GM12878 (cell line): ENCODE data around the gene TBCD. TPM values are rescaled to one million over a fixed set of nuclear protein-coding genes. Genes with fewer than 3 reads are reported as not detected.

Source experiments
- ATAC-seq: fragments of 200-7000 bp; cut with Tn5 transposase; 3 replicates; pipeline ENCODE4 v1.9.1; 2020; ENCODE audit warnings: mild to moderate bottlenecking, moderate library complexity
- BruUV-seq: library from RNA; stranded (reverse); fragments of 400-500 nt; replicated peaks from 2 replicates; lab custom pipeline; 2021; lab: Mats Ljungman, UMichigan
- CTCF ChIA-PET: fragments of 300-600 bp; sonication (Branson Sonifier 250); formaldehyde crosslinking; extraction: SDS; loops from one replicate; lab custom pipeline; 2021; ENCODE audit warnings: inconsistent platforms; lab: Yijun Ruan, JAX
- POLR2A ChIA-PET: fragments of 350-600 bp; formaldehyde crosslinking; extraction: SDS; loops from one replicate; lab custom pipeline; 2021; ENCODE audit warnings: inconsistent platforms; lab: Charles Lee
- RAD21 ChIA-PET: fragments of 300-600 bp; sonication (Branson Sonifier 250); formaldehyde crosslinking; loops from one replicate; lab custom pipeline; 2023; ENCODE audit warnings: antibody characterized with exemption; ENCODE audit not compliant: unreplicated experiment; lab: Charles Lee
- SMC1A ChIA-PET: fragments of 300-600 bp; sonication (Branson Sonifier 250); formaldehyde crosslinking; loops from one replicate; lab custom pipeline; 2023; ENCODE audit not compliant: unreplicated experiment, uncharacterized antibody; lab: Charles Lee
- DNase-seq: peaks from one replicate; pipeline ENCODE4 v3.0.0-alpha.2; 2011; ENCODE audit warnings: low read depth, low spot score
- FAIRE-seq: peaks from 3 replicates; lab custom pipeline; 2011; peaks lifted over from hg19 to GRCh38; lab: Jason Lieb, UNC
- H2AFZ ChIP-seq: 2 replicates; pipeline ENCODE4 v1.6.0; 2011; ENCODE audit warnings: low read depth, low read length, control low read depth; ENCODE audit not compliant: control insufficient read depth
- H3K27ac ChIP-seq: 2 replicates; pipeline ENCODE4 v1.5.1; 2011; ENCODE audit warnings: control low read depth; ENCODE audit not compliant: control insufficient read depth, insufficient read depth
- H3K27me3 ChIP-seq, 2 experiments: replicated peaks in 1 of 2; 2 replicates each; pipeline versions ENCODE4 v1.6.0 to v1.6.1; 2011; ENCODE audit warnings: low read length in 1 of 2; ENCODE audit not compliant: control insufficient read depth in 2 of 2, insufficient read depth in 2 of 2
- H3K36me3 ChIP-seq, 2 experiments: 2 replicates each; pipeline ENCODE4 v1.5.1; 2011; ENCODE audit warnings: low read length in 1 of 2; ENCODE audit not compliant: control insufficient read depth in 2 of 2, insufficient read depth in 2 of 2
- H3K4me1 ChIP-seq: 2 replicates; pipeline ENCODE4 v1.6.1; 2011; ENCODE audit warnings: mild to moderate bottlenecking, low read length, moderate library complexity, mixed read lengths; ENCODE audit not compliant: control insufficient read depth, insufficient read depth
- H3K4me2 ChIP-seq: 2 replicates; pipeline ENCODE4 v1.6.0; 2011; ENCODE audit warnings: control low read depth; ENCODE audit not compliant: control insufficient read depth, insufficient read depth
- H3K4me3 ChIP-seq: fragments of 200-600 bp; sonication (generic); 2 replicates; pipeline ENCODE4 v1.5.1; 2016
- H3K79me2 ChIP-seq: 2 replicates; pipeline ENCODE4 v1.6.0; 2011; ENCODE audit warnings: low read length; ENCODE audit not compliant: control insufficient read depth, insufficient read depth
- H3K9ac ChIP-seq: 2 replicates; pipeline ENCODE4 v1.8.0; 2011; ENCODE audit warnings: low read length, control low read depth, mixed read lengths; ENCODE audit not compliant: control insufficient read depth, insufficient read depth
- H3K9me3 ChIP-seq: replicated peaks from 3 replicates; pipeline ENCODE4 v1.5.1; 2011; ENCODE audit warnings: mild to moderate bottlenecking, low read length; ENCODE audit not compliant: control insufficient read depth, insufficient read depth
- H4K20me1 ChIP-seq: 2 replicates; pipeline ENCODE4 v1.6.0; 2011; ENCODE audit not compliant: control insufficient read depth, insufficient read depth
- BHLHE40 ChIP-seq, 2 experiments: fragments of 450-650 bp in 1 of 2; IDR thresholded peaks; 2 replicates each; pipeline ENCODE4 v1.6.1; 2011 to 2017; ENCODE audit warnings: low read depth in 2 of 2, borderline replicate concordance in 1 of 2, improper control_type of control experiment in 1 of 2, low read length in 1 of 2, mild to moderate bottlenecking in 1 of 2
- EED ChIP-seq: sonication (generic); IDR thresholded peaks from 2 replicates; pipeline ENCODE4 v1.6.1; 2016; ENCODE audit warnings: antibody characterized with exemption, low read depth
- HDAC2 ChIP-seq: fragments of 200-600 bp; sonication (generic); IDR thresholded peaks from 2 replicates; pipeline ENCODE4 v1.6.1; 2017
- HDGF ChIP-seq: fragments of 450-650 bp; IDR thresholded peaks from 2 replicates; pipeline ENCODE4 v1.6.1; 2016; ENCODE audit warnings: antibody characterized with exemption
- MTA3 ChIP-seq: IDR thresholded peaks from 2 replicates; pipeline ENCODE4 v1.6.1; 2012; ENCODE audit warnings: low read length, inconsistent platforms, borderline replicate concordance
- NFYA ChIP-seq: IDR thresholded peaks from 2 replicates; pipeline ENCODE4 v1.6.1; 2011; ENCODE audit warnings: low read depth, mild to moderate bottlenecking, low read length, improper control_type of control experiment, borderline replicate concordance
- NR2C2 ChIP-seq: IDR thresholded peaks from 2 replicates; pipeline ENCODE4 v1.6.1; 2011; ENCODE audit warnings: borderline replicate concordance, low read depth; ENCODE audit not compliant: control insufficient read depth, insufficient read length
- SMARCA5 ChIP-seq: fragments of 450-650 bp; IDR thresholded peaks from 2 replicates; pipeline ENCODE4 v1.6.1; 2017; ENCODE audit warnings: mild to moderate bottlenecking
- ZNF622 ChIP-seq: fragments of 450-650 bp; IDR thresholded peaks from 2 replicates; pipeline ENCODE4 v1.6.1; 2017; ENCODE audit warnings: mild to moderate bottlenecking, inconsistent platforms
- WGBS: methylation state at CpG from one replicate; pipeline ENCODE4 v1.1.6; 2016; ENCODE audit warnings: low lambda C conversion rate; ENCODE audit not compliant: insufficient replicate concordance, insufficient coverage; ENCODE audit errors: missing lambda C conversion rate; 5-methylcytosine and 5-hydroxymethylcytosine counted together
- in situ Hi-C: fragments of 300-500 bp; cut with MboI; formaldehyde crosslinking; loops from 9 replicates; pipeline ENCODE4 v1.14.3; 2018; ENCODE audit warnings: mixed read lengths
- intact Hi-C: fragments of 100-400 bp; cut with micrococcal nuclease; formaldehyde crosslinking; loops from one replicate; pipeline ENCODE4 v1.14.2; 2022; ENCODE audit not compliant: unreplicated experiment
- polyA plus RNA-seq, 11 experiments: library from polyadenylated mRNA; depleted of rRNA in 4 of 11; unstranded in 6 of 11; stranded (reverse) in 5 of 11; fragments of >200 nt; fragmentation: Nextera tagmentation in 4 of 11; fragmentation: Illumina TruSeq in 1 of 11; extraction: Ambion mirVana in 4 of 11; extraction: Trizol in 1 of 11; gene quantifications; 1 replicate in 1 of 11; 2 replicates in 10 of 11; pipeline versions ENCODE4 v1.2.1 to v1.2.3, GENCODE V29; 2011 to 2016; ENCODE audit warnings: inconsistent platforms in 2 of 11, missing spikeins in 2 of 11, low read depth in 1 of 11
- total RNA-seq, 4 experiments: library from RNA; depleted of rRNA in 3 of 4; stranded (reverse); fragments of >200 nt in 3 of 4; fragmentation: Illumina TruSeq in 1 of 4; extraction: Trizol in 1 of 4; gene quantifications; 2 replicates each; pipeline versions ENCODE4 v1.2.1 to v1.2.3, GENCODE V29; 2013 to 2021
- TF ChIP-seq, protein P1 (sequence below): fragments of 450-650 bp; IDR thresholded peaks from 2 replicates; pipeline ENCODE4 v1.6.1; 2018; ENCODE audit warnings: mild to moderate bottlenecking, low read depth, moderate library complexity; ENCODE audit not compliant: partially characterized antibody
- TF ChIP-seq, protein P2 (sequence below): fragments of 450-650 bp; IDR thresholded peaks from 2 replicates; pipeline ENCODE4 v1.6.1; 2017; ENCODE audit warnings: mild to moderate bottlenecking, low read depth, inconsistent platforms; ENCODE audit not compliant: poor library complexity, severe bottlenecking
- TF ChIP-seq, protein P3 (sequence below): fragments of 450-650 bp; conservative IDR thresholded peaks from 2 replicates; pipeline ENCODE4 v1.6.1; 2017; ENCODE audit warnings: mild to moderate bottlenecking, moderate library complexity
- TF ChIP-seq, protein P4 (sequence below): IDR thresholded peaks from 2 replicates; pipeline ENCODE4 v1.6.1; 2012; ENCODE audit warnings: low read length, inconsistent platforms

The TBCD gene
- total and polyA plus RNA-seq, 10 of the 15 experiments (the other 5 are each of a cell fraction or from before 2014, with no cell fraction given) = 10.3 to 114 (median 52.4) TPM

DNA sequence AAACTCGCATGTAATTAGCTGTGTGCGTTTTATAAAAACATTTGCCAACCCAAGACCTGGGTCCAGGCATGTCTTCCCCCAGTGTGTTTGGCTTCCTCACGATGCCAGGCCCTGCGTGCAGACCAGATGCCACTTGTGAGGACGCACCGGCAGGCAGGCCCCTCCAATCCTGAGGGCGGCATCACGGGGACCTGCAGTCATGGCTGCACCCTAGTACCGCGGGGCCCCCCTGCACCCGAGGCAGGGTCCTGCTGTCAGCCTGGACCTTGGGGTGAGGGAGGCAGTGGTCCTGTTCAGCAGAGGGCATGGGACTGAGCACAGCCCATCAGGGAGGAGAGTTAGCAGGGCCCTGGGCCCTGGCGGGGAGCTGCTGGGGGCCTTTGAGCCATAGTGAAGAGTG lies 143.2 kb downstream of the TBCD start:
- no peak for TF ChIP-seq EED
- TF ChIP-seq MTA3 = no peak
- TF ChIP-seq SMARCA5 = no peak
- TF ChIP-seq, protein P1, sequence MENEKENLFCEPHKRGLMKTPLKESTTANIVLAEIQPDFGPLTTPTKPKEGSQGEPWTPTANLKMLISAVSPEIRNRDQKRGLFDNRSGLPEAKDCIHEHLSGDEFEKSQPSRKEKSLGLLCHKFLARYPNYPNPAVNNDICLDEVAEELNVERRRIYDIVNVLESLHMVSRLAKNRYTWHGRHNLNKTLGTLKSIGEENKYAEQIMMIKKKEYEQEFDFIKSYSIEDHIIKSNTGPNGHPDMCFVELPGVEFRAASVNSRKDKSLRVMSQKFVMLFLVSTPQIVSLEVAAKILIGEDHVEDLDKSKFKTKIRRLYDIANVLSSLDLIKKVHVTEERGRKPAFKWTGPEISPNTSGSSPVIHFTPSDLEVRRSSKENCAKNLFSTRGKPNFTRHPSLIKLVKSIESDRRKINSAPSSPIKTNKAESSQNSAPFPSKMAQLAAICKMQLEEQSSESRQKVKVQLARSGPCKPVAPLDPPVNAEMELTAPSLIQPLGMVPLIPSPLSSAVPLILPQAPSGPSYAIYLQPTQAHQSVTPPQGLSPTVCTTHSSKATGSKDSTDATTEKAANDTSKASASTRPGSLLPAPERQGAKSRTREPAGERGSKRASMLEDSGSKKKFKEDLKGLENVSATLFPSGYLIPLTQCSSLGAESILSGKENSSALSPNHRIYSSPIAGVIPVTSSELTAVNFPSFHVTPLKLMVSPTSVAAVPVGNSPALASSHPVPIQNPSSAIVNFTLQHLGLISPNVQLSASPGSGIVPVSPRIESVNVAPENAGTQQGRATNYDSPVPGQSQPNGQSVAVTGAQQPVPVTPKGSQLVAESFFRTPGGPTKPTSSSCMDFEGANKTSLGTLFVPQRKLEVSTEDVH = no peak
- TF ChIP-seq, protein P2, sequence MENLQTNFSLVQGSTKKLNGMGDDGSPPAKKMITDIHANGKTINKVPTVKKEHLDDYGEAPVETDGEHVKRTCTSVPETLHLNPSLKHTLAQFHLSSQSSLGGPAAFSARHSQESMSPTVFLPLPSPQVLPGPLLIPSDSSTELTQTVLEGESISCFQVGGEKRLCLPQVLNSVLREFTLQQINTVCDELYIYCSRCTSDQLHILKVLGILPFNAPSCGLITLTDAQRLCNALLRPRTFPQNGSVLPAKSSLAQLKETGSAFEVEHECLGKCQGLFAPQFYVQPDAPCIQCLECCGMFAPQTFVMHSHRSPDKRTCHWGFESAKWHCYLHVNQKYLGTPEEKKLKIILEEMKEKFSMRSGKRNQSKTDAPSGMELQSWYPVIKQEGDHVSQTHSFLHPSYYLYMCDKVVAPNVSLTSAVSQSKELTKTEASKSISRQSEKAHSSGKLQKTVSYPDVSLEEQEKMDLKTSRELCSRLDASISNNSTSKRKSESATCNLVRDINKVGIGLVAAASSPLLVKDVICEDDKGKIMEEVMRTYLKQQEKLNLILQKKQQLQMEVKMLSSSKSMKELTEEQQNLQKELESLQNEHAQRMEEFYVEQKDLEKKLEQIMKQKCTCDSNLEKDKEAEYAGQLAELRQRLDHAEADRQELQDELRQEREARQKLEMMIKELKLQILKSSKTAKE = no peak
- TF ChIP-seq NFYA = no peak
- TF ChIP-seq BHLHE40 (IDR thresholded peaks at IDR 0.05; ENCODE audit: borderline replicate concordance in 1 of 2, low read depth in 2 of 2, low read length in 1 of 2) = no peak
- no peak for TF ChIP-seq NR2C2
- TF ChIP-seq, protein P3, sequence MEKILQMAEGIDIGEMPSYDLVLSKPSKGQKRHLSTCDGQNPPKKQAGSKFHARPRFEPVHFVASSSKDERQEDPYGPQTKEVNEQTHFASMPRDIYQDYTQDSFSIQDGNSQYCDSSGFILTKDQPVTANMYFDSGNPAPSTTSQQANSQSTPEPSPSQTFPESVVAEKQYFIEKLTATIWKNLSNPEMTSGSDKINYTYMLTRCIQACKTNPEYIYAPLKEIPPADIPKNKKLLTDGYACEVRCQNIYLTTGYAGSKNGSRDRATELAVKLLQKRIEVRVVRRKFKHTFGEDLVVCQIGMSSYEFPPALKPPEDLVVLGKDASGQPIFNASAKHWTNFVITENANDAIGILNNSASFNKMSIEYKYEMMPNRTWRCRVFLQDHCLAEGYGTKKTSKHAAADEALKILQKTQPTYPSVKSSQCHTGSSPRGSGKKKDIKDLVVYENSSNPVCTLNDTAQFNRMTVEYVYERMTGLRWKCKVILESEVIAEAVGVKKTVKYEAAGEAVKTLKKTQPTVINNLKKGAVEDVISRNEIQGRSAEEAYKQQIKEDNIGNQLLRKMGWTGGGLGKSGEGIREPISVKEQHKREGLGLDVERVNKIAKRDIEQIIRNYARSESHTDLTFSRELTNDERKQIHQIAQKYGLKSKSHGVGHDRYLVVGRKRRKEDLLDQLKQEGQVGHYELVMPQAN = no peak
- TF ChIP-seq, protein P4, sequence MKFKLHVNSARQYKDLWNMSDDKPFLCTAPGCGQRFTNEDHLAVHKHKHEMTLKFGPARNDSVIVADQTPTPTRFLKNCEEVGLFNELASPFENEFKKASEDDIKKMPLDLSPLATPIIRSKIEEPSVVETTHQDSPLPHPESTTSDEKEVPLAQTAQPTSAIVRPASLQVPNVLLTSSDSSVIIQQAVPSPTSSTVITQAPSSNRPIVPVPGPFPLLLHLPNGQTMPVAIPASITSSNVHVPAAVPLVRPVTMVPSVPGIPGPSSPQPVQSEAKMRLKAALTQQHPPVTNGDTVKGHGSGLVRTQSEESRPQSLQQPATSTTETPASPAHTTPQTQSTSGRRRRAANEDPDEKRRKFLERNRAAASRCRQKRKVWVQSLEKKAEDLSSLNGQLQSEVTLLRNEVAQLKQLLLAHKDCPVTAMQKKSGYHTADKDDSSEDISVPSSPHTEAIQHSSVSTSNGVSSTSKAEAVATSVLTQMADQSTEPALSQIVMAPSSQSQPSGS = no peak
- no peak for TF ChIP-seq ZNF622
- no peak for TF ChIP-seq HDGF
- no peak for TF ChIP-seq HDAC2
- RAD21 ChIA-PET = no interaction called here
- Histone ChIP-seq H3K4me1 (no peaks in the 10 kb centered on the region), H3K27ac (no peak overlapping the region), H3K9me3 (no peaks in the 10 kb centered on the region), H3K4me2 (no peak overlapping the region), H3K9ac (no peak overlapping the region), H3K27me3 (no peaks in the 10 kb centered on the region), H3K36me3 (peaks cover 0 to 32% of the 10 kb centered on the region in 2 experiments; a peak in 3 of 4 replicates), H3K4me3 (no peak overlapping the region), H2AFZ (no peak overlapping the region), H4K20me1 (no peaks in the 10 kb centered on the region), H3K79me2 (no peaks in the 10 kb centered on the region; the same call in 1 of the 2 replicates)
- SMC1A ChIA-PET = interaction anchor here (0.9 kb wide), 1 partner anchor 24 kb away, joined by 3 read pairs; no protein-coding TSS in a partner anchor
- no peak for DNase-seq
- CTCF ChIA-PET = no interaction called here
- POLR2A ChIA-PET = no interaction called here
- ATAC-seq = no peak
- intact Hi-C loops (no loop called here), in situ Hi-C loops (no loop called here)
- no peak for FAIRE-seq
- BruUV-seq = no TSS peak
- 95% methylated on average over 12 of the region's 12 CpGs for WGBS
